ENCODE measurements around the gene PDPN.

DNA sequence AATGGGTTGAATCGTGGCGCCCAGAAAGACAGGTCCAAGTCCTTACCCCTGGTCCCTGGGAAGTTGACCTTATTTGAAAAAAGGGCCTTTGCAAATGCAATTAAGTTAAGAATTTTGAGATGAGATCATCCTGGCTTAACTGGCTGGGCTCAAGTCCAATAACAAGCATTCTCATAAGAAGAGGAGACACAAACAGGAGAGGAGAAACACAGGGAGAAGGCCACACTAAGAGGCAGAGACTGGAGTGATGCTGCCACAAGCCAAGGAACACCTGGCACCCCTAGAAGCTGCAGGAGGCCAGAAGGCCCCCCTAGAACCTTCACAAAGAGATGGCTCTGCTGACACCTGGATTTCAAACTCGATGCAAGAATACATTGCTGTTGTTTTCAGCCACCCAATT, 44.6 kb downstream of the PDPN start:
- TF ChIP-seq CTCF (IDR thresholded peaks at IDR 0.05) (no peak), POLR2A (IDR thresholded peaks at IDR 0.05) (no peak), EP300 (IDR thresholded peaks at IDR 0.05) (no peak)
